Colonic mucosa (tissue), 4 donors: ENCODE measurements around the gene OR6S1. TPM values are rescaled to one million over a fixed set of nuclear protein-coding genes. Genes with fewer than 3 reads are reported as not detected.
A peak's percentile ranks its signal among the peaks of the same experiment; 100 is the strongest.

Experiments
- DNase-seq: peaks from one replicate; pipeline ENCODE4 v3.0.0-alpha.2; 2020
- H3K27ac ChIP-seq: fragments of 200-600 bp; one replicate; pipeline ENCODE4 v1.8.0; 2021
- H3K27me3 ChIP-seq: fragments of 200-600 bp; one replicate; pipeline ENCODE4 v1.8.0; 2021
- H3K36me3 ChIP-seq: fragments of 200-600 bp; one replicate; pipeline ENCODE4 v1.8.0; 2021
- H3K4me1 ChIP-seq: fragments of 200-600 bp; one replicate; pipeline ENCODE4 v1.8.0; 2021; ENCODE audit warnings: mild to moderate bottlenecking
- H3K4me3 ChIP-seq: fragments of 200-600 bp; one replicate; pipeline ENCODE4 v1.8.0; 2021
- H3K9ac ChIP-seq, 2 donors: one replicate each; pipeline ENCODE4 v1.7.0; 2013; ENCODE audit warnings: control low read depth in 2 of 2, low read depth in 2 of 2, low read length in 2 of 2
- H3K9me3 ChIP-seq: fragments of 200-600 bp; one replicate; pipeline ENCODE4 v1.8.0; 2021
- intact Hi-C: fragments of 100-400 bp; cut with DNase I; formaldehyde crosslinking; loops from one replicate; pipeline ENCODE4 v1.14.1; 2022
- total RNA-seq, 2 donors: library from RNA; stranded (reverse); fragmentation: NEBNext Ultra II Directional in 1 of 2; extraction: Animal tissue kit (Norgen Biotek cat#: 25700) in 1 of 2; gene quantifications; one replicate each; pipeline ENCODE4 v1.2.1, GENCODE V29; 2021
- TF ChIP-seq, protein P1 (sequence below): fragments of 200-600 bp; IDR thresholded peaks from one replicate; pipeline ENCODE4 v1.8.0; 2022; ENCODE audit warnings: antibody characterized with exemption, mild to moderate bottlenecking
- donor health status: healthy.
- donor health status: DM: no; HTN: no; CAD: no.
- donor health status: DM: no; HTN: no; CAD: no.

OR6S1 gene
- total RNA-seq, 2 donors from 2014 or later, result not detected

DNA sequence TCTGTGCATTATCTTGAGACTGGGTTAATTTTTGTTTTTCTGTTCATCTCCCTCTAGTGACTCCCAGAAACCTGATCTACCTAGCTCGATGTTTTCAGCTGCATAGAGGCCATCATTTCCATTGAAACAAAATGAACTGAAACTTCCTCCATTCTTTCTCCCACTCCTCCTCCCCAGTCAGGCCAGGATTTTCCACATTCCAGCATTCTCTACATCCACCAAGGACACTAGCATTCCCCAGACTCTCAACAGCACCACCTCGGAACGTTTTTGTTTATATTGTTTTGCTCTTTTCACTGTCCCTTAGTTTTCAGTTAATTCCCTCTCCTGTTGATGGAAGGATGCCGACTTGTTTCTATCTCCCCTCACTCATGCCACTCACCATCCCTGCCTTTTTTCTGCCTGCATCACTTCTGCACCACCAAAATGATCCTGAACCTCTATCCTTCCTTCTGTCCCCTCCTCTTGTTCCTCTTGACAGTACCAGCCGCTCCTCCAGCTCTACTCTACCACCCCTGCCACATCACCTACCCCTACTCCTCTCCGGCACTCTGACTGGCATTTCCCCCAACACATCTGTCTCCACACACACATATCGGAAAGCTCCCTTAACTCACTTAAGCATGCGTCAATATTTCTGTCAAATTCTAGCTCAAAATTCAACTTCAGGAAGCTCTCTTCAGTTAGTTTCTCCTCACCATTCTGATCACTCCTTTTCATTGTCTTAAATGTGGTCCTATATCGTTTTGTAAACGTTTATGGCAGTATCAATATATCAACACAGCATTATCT is 13.2 kb downstream of the OR6S1 start:
- H3K9ac ChIP-seq, result no peak overlapping the region
- TF ChIP-seq, protein P1, sequence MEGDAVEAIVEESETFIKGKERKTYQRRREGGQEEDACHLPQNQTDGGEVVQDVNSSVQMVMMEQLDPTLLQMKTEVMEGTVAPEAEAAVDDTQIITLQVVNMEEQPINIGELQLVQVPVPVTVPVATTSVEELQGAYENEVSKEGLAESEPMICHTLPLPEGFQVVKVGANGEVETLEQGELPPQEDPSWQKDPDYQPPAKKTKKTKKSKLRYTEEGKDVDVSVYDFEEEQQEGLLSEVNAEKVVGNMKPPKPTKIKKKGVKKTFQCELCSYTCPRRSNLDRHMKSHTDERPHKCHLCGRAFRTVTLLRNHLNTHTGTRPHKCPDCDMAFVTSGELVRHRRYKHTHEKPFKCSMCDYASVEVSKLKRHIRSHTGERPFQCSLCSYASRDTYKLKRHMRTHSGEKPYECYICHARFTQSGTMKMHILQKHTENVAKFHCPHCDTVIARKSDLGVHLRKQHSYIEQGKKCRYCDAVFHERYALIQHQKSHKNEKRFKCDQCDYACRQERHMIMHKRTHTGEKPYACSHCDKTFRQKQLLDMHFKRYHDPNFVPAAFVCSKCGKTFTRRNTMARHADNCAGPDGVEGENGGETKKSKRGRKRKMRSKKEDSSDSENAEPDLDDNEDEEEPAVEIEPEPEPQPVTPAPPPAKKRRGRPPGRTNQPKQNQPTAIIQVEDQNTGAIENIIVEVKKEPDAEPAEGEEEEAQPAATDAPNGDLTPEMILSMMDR, result no peak
- DNase-seq, result no peak
- intact Hi-C loops, result no loop called here
- H3K27me3 ChIP-seq, result no peaks in the 10 kb centered on the region
- H3K27ac ChIP-seq, result no peak overlapping the region
- H3K4me1 ChIP-seq, result peaks cover 9% of the 10 kb centered on the region
- H3K9me3 ChIP-seq, result no peaks in the 10 kb centered on the region
- H3K4me3 ChIP-seq, result no peak overlapping the region
- no peaks in the 10 kb centered on the region for H3K36me3 ChIP-seq

DNA sequence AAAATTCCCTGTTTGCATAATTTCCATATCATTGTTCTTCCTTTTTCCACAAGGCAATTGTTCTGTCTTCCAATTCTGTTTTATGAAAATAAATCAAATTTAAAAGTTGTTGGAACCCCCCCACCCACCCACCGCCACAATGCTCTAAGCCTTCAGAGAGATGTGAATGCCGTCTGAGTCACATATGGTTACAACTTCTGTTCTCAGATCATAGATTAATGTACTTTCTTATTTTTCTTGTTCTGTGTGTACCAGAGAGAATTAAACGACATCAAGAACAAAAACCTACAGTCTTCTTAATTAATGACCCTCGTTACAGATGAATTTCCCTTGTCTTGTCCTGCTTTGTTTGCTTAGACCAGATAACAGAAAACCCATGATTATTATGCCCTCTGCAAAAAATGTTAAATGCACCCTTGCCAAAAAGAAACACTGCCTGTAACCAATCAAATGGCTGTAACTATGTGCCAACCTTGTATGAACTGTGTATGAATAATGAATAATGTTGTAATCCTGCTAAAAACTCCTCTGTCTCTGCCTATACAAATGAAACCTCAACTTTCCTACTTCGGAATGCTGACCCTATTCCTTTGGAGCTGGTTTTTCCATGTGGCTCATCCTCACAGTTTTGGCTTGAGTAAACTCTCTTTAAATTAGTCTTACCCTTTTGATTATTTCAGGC is 14.0 kb downstream of the OR6S1 start:
- H3K9ac ChIP-seq, result no peak overlapping the region
- H3K4me3 ChIP-seq, result no peak overlapping the region
- H3K9me3 ChIP-seq, result no peaks in the 10 kb centered on the region
- no peaks in the 10 kb centered on the region for H3K36me3 ChIP-seq
- intact Hi-C loops, result no loop called here
- no peak for DNase-seq
- TF ChIP-seq, protein P1, result no peak
- no peak overlapping the region for H3K27ac ChIP-seq
- peaks cover 9% of the 10 kb centered on the region for H3K4me1 ChIP-seq
- no peaks in the 10 kb centered on the region for H3K27me3 ChIP-seq

DNA sequence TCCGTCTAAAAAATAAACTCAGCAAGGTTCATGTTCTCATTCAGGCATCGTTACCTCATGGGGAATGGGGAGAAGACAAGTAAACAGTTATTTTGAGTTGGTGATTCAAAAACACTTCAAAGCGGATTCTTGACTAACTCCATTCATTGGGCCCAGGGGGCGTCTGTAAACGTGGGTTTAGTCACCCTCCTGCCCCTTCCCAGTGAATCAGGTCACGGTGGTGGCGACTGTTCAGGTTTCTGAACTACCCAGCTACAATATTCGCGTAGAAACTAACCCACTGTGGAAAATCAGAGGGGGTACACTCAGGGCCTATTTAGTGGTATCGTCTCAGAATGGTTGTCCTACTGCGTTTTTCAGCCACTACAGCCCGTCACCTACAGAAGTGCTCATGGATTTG is 15.2 kb downstream of the OR6S1 start:
- H3K9me3 ChIP-seq, result no peaks in the 10 kb centered on the region
- H3K4me3 ChIP-seq, result no peak overlapping the region
- no peaks in the 10 kb centered on the region for H3K27me3 ChIP-seq
- DNase-seq, result no peak
- H3K36me3 ChIP-seq, result no peaks in the 10 kb centered on the region
- H3K4me1 ChIP-seq, result peaks cover 4% of the 10 kb centered on the region
- no peak overlapping the region for H3K27ac ChIP-seq
- peak overlapping the region in 1 of 2 donors; percentile 4 for H3K9ac ChIP-seq
- TF ChIP-seq, protein P1, result no peak
- intact Hi-C loops, result no loop called here

DNA sequence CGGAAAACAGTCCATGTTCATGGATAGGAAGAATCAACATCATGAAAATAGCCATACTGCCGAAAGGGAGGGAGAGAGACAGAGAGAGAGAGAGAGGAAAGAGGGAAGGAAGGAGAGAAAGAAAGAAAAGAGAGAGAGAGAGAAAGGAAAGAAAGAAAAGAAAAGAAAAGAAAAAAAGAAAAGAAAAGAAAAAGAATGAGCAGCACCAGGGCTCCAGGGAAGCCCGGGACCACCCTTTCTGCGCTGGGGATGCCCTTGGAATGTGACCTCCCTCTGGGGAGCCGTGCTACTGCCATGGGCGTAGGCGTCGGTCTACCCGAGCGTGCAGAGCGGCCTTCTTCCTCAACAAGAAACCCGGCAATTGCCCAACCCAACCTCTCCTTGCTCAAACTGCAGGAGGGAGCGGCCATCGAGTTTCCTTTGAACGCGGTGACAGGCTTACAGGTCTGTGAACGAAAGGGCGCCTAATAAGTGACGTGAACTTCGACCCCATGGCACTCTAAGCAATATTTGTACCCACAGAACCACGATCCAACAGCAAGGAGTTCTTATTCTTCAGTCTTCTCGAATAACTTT is 16.9 kb downstream of the OR6S1 start:
- H3K27ac ChIP-seq, result peak overlapping the region; percentile 42
- H3K9ac ChIP-seq, result peak overlapping the region in 1 of 2 donors; percentile 51
- no peak overlapping the region for H3K4me3 ChIP-seq
- intact Hi-C loops, result no loop called here
- peaks cover 4% of the 10 kb centered on the region for H3K4me1 ChIP-seq
- TF ChIP-seq, protein P1, result no peak
- no peaks in the 10 kb centered on the region for H3K27me3 ChIP-seq
- no peaks in the 10 kb centered on the region for H3K36me3 ChIP-seq
- peak; percentile 86 for DNase-seq
- no peaks in the 10 kb centered on the region for H3K9me3 ChIP-seq

DNA sequence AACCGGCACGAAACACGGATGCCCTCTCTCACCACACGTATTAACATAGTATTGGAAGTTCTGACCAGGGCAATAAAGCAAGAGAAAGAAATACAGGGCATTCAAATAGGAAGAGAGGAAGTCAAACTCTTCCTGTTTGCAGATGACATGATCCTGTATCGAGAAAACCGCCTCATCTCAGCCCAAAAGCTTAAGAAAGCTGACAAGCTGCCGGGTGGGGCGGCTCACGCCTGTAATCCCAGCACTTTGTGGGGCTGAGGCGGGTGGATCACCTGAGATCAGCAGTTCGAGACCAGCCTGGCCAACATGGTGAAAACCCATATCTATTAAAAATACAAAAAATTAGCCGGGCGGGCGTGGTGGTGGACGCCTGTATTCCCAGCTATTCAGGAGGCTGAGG is 17.7 kb downstream of the OR6S1 start:
- no peaks in the 10 kb centered on the region for H3K27me3 ChIP-seq
- no peak overlapping the region for H3K27ac ChIP-seq
- H3K4me1 ChIP-seq, result peaks cover 4% of the 10 kb centered on the region
- H3K4me3 ChIP-seq, result no peak overlapping the region
- DNase-seq, result no peak
- H3K9me3 ChIP-seq, result no peaks in the 10 kb centered on the region
- TF ChIP-seq, protein P1, result no peak
- H3K9ac ChIP-seq, result no peak overlapping the region
- intact Hi-C loops, result no loop called here
- H3K36me3 ChIP-seq, result no peaks in the 10 kb centered on the region
